Calu3 (cell line): Measurements from ENCODE around the gene RNU6-7. TPM values are rescaled to one million over a fixed set of nuclear protein-coding genes. Genes with fewer than 3 reads are reported as not detected.

Experiments
- BruUV-seq: library from RNA; stranded (reverse); fragments of 400-500 nt; replicated peaks from 2 replicates; lab custom pipeline; 2021; lab: Mats Ljungman, UMichigan
- CTCF ChIA-PET: fragments of 300-600 bp; sonication (Branson Sonifier 250); formaldehyde crosslinking; loops from one replicate; lab custom pipeline; 2022; ENCODE audit warnings: antibody characterized with exemption; lab: Charles Lee
- DNase-seq: peaks from one replicate; pipeline ENCODE4 v3.0.0; 2022
- H3K27ac Mint-ChIP-seq: one replicate; pipeline ENCODE4 v1.8.0; 2022; ENCODE audit warnings: mixed read lengths; ENCODE audit not compliant: unreplicated experiment
- H3K27me3 Mint-ChIP-seq: one replicate; pipeline ENCODE4 v1.8.0; 2022; ENCODE audit warnings: mixed read lengths; ENCODE audit not compliant: unreplicated experiment
- H3K36me3 Mint-ChIP-seq: one replicate; pipeline ENCODE4 v1.8.0; 2022; ENCODE audit warnings: mild to moderate bottlenecking, moderate library complexity, mixed read lengths; ENCODE audit not compliant: insufficient read depth, unreplicated experiment
- H3K4me1 Mint-ChIP-seq: one replicate; pipeline ENCODE4 v1.8.0; 2022; ENCODE audit warnings: mild to moderate bottlenecking, low read depth, mixed read lengths; ENCODE audit not compliant: unreplicated experiment
- H3K4me3 Mint-ChIP-seq: one replicate; pipeline ENCODE4 v1.8.0; 2022; ENCODE audit warnings: mild to moderate bottlenecking, low read depth, moderate library complexity, mixed read lengths; ENCODE audit not compliant: unreplicated experiment
- H3K9me3 Mint-ChIP-seq: one replicate; pipeline ENCODE4 v1.8.0; 2022; ENCODE audit warnings: low read depth, mixed read lengths; ENCODE audit not compliant: unreplicated experiment
- CTCF ChIP-seq: fragments of 200-600 bp; IDR thresholded peaks from one replicate; pipeline ENCODE4 v1.8.0; 2022; ENCODE audit warnings: antibody characterized with exemption; ENCODE audit not compliant: unreplicated experiment
- intact Hi-C: fragments of 100-400 bp; cut with micrococcal nuclease; formaldehyde crosslinking; loops from one replicate; pipeline ENCODE4 v1.10.0; 2022; ENCODE audit not compliant: unreplicated experiment
- total RNA-seq: library from RNA; stranded (reverse); gene quantifications from 2 replicates; pipeline ENCODE4 v1.2.3, GENCODE V29; 2022

The RNU6-7 gene
- total RNA-seq, 1 experiment from 2014 or later, result not detected

GRCh38 chr14:32251530-32251929, 49.7 kb downstream of the RNU6-7 start:
- no peak overlapping the region for H3K4me3 Mint-ChIP-seq
- intact Hi-C loops, result loop anchor here (1.0 kb wide), 1 partner anchor 794 kb away; the partner anchor contains the start of gene DTD2
- no peak for DNase-seq
- no peak for TF ChIP-seq CTCF
- no peaks in the 10 kb centered on the region for H3K27me3 Mint-ChIP-seq
- H3K27ac Mint-ChIP-seq, result no peak overlapping the region
- CTCF ChIA-PET, result interaction anchor here (0.6 to 1.2 kb wide), 2 partner anchors 314 to 978 kb away, joined by 3 to 5 read pairs; no protein-coding TSS in a partner anchor
- no TSS peak for BruUV-seq
- no peaks in the 10 kb centered on the region for H3K4me1 Mint-ChIP-seq
- H3K9me3 Mint-ChIP-seq, result no peaks in the 10 kb centered on the region
- H3K36me3 Mint-ChIP-seq, result no peaks in the 10 kb centered on the region

Other genes with a start within 250 kb of the RNU6-7 start
- gene ARHGAP5, start 124.7 kb upstream of the RNU6-7 start, total RNA-seq, result 113 and 132 TPM in 2 replicates
- gene RNU6-8, start 1.2 kb downstream of the RNU6-7 start, total RNA-seq, result not detected in 2 replicates
- gene AKAP6, start 127.3 kb downstream of the RNU6-7 start, total RNA-seq, result 2.2 and 2.8 TPM in 2 replicates